Caco-2 (cell line): ENCODE results near the gene COLEC12. TPM values are rescaled to one million over a fixed set of nuclear protein-coding genes. Genes with fewer than 3 reads are reported as not detected.

Experiments used
- BruUV-seq: library from RNA; stranded (reverse); fragments of 400-500 nt; replicated peaks from 2 replicates; lab custom pipeline; 2021; lab: Mats Ljungman, UMichigan
- CTCF ChIA-PET: fragments of 300-600 bp; sonication (Branson Sonifier 250); formaldehyde crosslinking; loops from one replicate; lab custom pipeline; 2022; ENCODE audit warnings: antibody characterized with exemption; lab: Charles Lee
- POLR2A ChIA-PET: fragments of 300-600 bp; sonication (Branson Sonifier 250); formaldehyde crosslinking; loops from one replicate; lab custom pipeline; 2022; ENCODE audit warnings: antibody characterized with exemption; lab: Charles Lee
- DNase-seq, 2 experiments: peaks; one replicate each; pipeline versions ENCODE4 v3.0.0 to v3.0.0-alpha.2; 2020 to 2022
- H3K27me3 ChIP-seq: replicated peaks from 2 replicates; pipeline ENCODE4 v1.6.0; 2011; ENCODE audit warnings: low read length; ENCODE audit not compliant: control insufficient read depth, insufficient read depth
- H3K36me3 ChIP-seq: 2 replicates; pipeline ENCODE4 v1.5.1; 2011; ENCODE audit warnings: low read length; ENCODE audit not compliant: control insufficient read depth, insufficient read depth
- H3K4me1 ChIP-seq: fragments of 250-450 bp; sonication (Bioruptor Pico); 2 replicates; pipeline ENCODE4 v1.5.1; 2020; ENCODE audit warnings: mild to moderate bottlenecking
- H3K4me3 ChIP-seq: 2 replicates; pipeline ENCODE4 v1.5.1; 2011; ENCODE audit warnings: low read depth, mild to moderate bottlenecking, control low read depth, low read length
- H3K9me3 ChIP-seq: fragments of 250-450 bp; sonication (Bioruptor Pico); 2 replicates; pipeline ENCODE4 v1.5.1; 2020; ENCODE audit warnings: mild to moderate bottlenecking, moderate library complexity
- H3K27ac Mint-ChIP-seq: one replicate; pipeline ENCODE4 v1.8.0; 2022; ENCODE audit warnings: mixed read lengths; ENCODE audit not compliant: unreplicated experiment
- H3K27me3 Mint-ChIP-seq: one replicate; pipeline ENCODE4 v1.8.0; 2022; ENCODE audit warnings: mixed read lengths; ENCODE audit not compliant: insufficient read depth, unreplicated experiment
- H3K36me3 Mint-ChIP-seq: one replicate; pipeline ENCODE4 v1.8.0; 2022; ENCODE audit warnings: mild to moderate bottlenecking, mixed read lengths; ENCODE audit not compliant: insufficient read depth, unreplicated experiment
- H3K4me1 Mint-ChIP-seq: one replicate; pipeline ENCODE4 v1.8.0; 2022; ENCODE audit warnings: low read depth, mixed read lengths; ENCODE audit not compliant: unreplicated experiment
- H3K4me3 Mint-ChIP-seq: one replicate; pipeline ENCODE4 v1.8.0; 2022; ENCODE audit warnings: mild to moderate bottlenecking, moderate library complexity, mixed read lengths; ENCODE audit not compliant: unreplicated experiment
- H3K9me3 Mint-ChIP-seq: one replicate; pipeline ENCODE4 v1.8.0; 2022; ENCODE audit warnings: mixed read lengths; ENCODE audit not compliant: unreplicated experiment
- intact Hi-C: fragments of 100-400 bp; cut with micrococcal nuclease; formaldehyde crosslinking; loops from one replicate; pipeline ENCODE4 v1.10.0; 2022; ENCODE audit not compliant: unreplicated experiment
- total RNA-seq: library from RNA; stranded (reverse); gene quantifications from 2 replicates; pipeline ENCODE4 v1.2.3, GENCODE V29; 2022
- TF ChIP-seq, protein P1 (sequence below), 2 experiments: fragments of 200-600 bp in 1 of 2; IDR thresholded peaks; 1 replicate in 1 of 2; 2 replicates in 1 of 2; pipeline versions ENCODE4 v1.5.1 to v1.8.0; 2011 to 2022; ENCODE audit warnings: antibody characterized with exemption in 1 of 2, control low read depth in 1 of 2, inconsistent platforms in 1 of 2, low read depth in 1 of 2, low read length in 1 of 2, mild to moderate bottlenecking in 1 of 2, moderate library complexity in 1 of 2; ENCODE audit not compliant: insufficient read depth in 1 of 2, severe bottlenecking in 1 of 2, unreplicated experiment in 1 of 2

The COLEC12 gene
- total RNA-seq, 1 experiment from 2014 or later = 0.09 TPM

DNA sequence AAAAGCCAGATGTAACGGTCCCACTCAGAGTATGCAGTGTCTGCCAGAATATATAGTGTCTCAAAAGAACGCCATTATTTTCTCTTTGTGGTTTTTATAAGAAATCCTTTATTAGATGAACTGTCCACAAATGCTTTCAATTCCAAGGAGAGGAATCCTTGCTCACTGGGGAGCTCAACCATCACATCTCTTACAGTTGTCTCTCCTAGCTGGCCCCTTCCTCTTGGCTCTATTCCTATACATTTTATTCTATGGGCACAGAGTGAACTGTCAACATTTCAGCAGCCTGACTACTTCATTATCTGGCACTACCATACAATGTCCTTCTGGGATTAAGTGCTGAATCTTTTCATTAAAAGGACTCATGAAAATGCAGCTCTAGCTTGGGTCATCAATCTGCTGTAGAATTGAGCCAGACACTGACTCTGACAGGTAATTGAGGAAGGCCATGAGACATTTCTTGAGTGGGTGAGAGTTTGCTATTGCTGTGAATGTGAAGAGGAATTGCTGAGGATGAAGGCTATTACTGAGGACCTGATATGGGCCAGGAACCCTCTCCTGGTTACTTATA, 136.2 kb downstream of the COLEC12 start:
- intact Hi-C loops = no loop called here
- POLR2A ChIA-PET = no interaction called here
- Histone ChIP-seq H3K9me3 (no peaks in the 10 kb centered on the region), H3K4me3 (no peak overlapping the region), H3K36me3 (no peaks in the 10 kb centered on the region), H3K4me1 (peaks cover 29% of the 10 kb centered on the region), H3K27me3 (no peaks in the 10 kb centered on the region)
- Mint-ChIP-seq H3K4me3 (no peak overlapping the region), H3K27ac (no peak overlapping the region), H3K9me3 (no peaks in the 10 kb centered on the region), H3K4me1 (peaks cover 43% of the 10 kb centered on the region), H3K27me3 (no peaks in the 10 kb centered on the region), H3K36me3 (no peaks in the 10 kb centered on the region)
- DNase-seq = no peak
- TF ChIP-seq, protein P1, sequence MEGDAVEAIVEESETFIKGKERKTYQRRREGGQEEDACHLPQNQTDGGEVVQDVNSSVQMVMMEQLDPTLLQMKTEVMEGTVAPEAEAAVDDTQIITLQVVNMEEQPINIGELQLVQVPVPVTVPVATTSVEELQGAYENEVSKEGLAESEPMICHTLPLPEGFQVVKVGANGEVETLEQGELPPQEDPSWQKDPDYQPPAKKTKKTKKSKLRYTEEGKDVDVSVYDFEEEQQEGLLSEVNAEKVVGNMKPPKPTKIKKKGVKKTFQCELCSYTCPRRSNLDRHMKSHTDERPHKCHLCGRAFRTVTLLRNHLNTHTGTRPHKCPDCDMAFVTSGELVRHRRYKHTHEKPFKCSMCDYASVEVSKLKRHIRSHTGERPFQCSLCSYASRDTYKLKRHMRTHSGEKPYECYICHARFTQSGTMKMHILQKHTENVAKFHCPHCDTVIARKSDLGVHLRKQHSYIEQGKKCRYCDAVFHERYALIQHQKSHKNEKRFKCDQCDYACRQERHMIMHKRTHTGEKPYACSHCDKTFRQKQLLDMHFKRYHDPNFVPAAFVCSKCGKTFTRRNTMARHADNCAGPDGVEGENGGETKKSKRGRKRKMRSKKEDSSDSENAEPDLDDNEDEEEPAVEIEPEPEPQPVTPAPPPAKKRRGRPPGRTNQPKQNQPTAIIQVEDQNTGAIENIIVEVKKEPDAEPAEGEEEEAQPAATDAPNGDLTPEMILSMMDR (IDR thresholded peaks at IDR 0.05; ENCODE audit: insufficient read depth in 1 of 2, low read depth in 1 of 2, low read length in 1 of 2, severe bottlenecking in 1 of 2, unreplicated experiment in 1 of 2) = no peak
- no TSS peak for BruUV-seq
- CTCF ChIA-PET = no interaction called here

DNA sequence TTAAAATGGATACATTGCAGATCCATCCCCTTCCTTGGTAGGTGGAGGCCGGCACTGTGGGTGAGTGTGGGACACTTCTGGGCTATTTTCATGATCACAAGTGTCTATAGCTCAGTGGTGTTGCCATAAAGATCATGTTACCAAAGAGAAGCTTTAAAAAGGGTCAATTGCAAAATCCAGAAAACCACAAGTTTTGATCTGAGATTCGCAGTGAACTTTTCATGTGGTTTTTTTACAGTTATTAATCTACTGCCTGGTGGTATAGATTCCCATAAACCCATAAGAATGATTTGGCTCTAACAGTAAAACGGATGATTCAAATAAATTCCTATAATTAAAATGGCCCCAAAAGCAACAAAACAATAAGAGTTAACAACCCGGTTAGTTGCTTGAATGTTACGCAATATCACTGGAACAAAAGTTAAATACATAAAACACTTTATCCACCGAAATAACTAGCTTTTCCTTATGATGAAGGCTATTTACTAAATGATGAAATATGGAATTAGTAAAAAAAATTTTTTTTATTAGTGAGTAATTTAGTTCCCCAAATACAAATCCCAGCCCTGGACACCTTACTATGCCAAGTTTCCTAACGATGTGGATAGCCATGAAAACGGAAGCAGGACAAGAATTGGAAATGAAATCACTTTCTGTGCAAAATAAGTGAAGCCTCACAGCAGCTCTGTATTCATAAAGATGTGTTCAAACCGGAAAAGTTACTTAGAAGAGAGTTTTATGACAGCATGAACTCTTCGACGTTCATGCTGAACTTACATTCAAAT, 137.0 kb downstream of the COLEC12 start:
- CTCF ChIA-PET = no interaction called here
- no peak for DNase-seq
- Histone ChIP-seq H3K27me3 (no peaks in the 10 kb centered on the region), H3K36me3 (no peaks in the 10 kb centered on the region), H3K9me3 (no peaks in the 10 kb centered on the region), H3K4me3 (no peak overlapping the region), H3K4me1 (peaks cover 29% of the 10 kb centered on the region)
- TF ChIP-seq, protein P1 (IDR thresholded peaks at IDR 0.05; ENCODE audit: insufficient read depth in 1 of 2, low read depth in 1 of 2, low read length in 1 of 2, severe bottlenecking in 1 of 2, unreplicated experiment in 1 of 2) = no peak
- intact Hi-C loops = no loop called here
- H3K27me3 Mint-ChIP-seq = no peaks in the 10 kb centered on the region
- H3K9me3 Mint-ChIP-seq = no peaks in the 10 kb centered on the region
- H3K4me1 Mint-ChIP-seq = peaks cover 43% of the 10 kb centered on the region
- no peak overlapping the region for H3K27ac Mint-ChIP-seq
- POLR2A ChIA-PET = no interaction called here
- BruUV-seq = no TSS peak
- no peaks in the 10 kb centered on the region for H3K36me3 Mint-ChIP-seq
- H3K4me3 Mint-ChIP-seq = no peak overlapping the region

DNA sequence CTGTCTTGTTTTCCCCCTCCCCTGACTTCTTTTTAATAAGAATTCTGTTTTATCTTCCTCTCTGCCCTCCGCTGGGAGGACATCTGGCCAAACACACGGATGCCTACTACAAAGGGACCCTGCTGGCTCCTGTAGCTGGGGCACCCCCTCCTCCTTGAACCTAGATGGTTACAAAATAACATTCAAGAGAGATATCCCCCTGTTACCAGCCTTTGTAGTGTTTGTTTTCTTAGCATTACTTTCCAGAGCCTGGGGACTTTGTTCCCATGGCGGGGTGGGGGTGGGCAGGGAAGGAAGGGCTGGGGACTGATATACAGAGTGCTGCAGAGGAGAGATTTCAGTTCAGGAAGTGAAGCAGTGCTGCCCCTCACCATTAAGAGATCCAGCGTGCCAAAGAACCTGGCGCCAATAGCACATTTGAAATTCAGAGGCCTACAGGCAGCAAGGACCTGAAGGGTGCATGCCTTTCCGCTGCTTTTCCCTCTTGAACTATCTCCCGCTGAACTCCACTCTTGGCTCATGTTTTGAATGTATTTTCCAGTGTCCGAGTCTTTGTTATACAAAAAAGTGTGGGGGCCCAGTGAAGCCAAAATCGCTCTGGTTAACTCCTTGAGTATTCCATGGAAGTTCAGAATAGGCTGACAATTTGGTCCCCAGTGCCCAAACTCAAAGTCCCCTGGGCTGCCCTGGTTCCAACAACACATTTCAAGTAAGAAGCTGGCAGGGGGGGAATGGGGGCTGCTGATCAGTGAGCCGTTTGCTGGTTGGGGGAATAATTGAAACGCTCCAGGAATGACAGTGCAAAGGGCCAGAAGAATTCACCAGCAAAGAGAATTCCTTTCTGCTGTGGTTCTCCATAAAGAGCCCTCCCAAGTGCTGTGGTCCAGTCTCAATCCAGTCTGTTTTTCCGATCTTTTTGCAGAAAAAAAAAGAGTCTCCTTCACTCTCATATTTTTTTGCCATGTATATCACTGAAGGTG, 137.9 kb downstream of the COLEC12 start:
- Mint-ChIP-seq H3K27me3 (no peaks in the 10 kb centered on the region), H3K36me3 (no peaks in the 10 kb centered on the region), H3K27ac (peak overlapping the region; percentile 86), H3K9me3 (no peaks in the 10 kb centered on the region), H3K4me1 (peaks cover 43% of the 10 kb centered on the region), H3K4me3 (peak overlapping the region; percentile 51)
- H3K27me3 ChIP-seq = no peaks in the 10 kb centered on the region
- ChIA-PET POLR2A (no interaction called here), CTCF (interaction anchor here (0.5 to 0.7 kb wide), 2 partner anchors 67 to 1082 kb away, joined by 3 read pairs; no protein-coding TSS in a partner anchor)
- intact Hi-C loops = loop anchor here (1.0 kb wide), 1 partner anchor 40 kb away; no protein-coding TSS in a partner anchor
- no peaks in the 10 kb centered on the region for H3K36me3 ChIP-seq
- peak; percentile 56 to 64 for DNase-seq
- TF ChIP-seq, protein P1 (IDR thresholded peaks at IDR 0.05; ENCODE audit: insufficient read depth in 1 of 2, low read depth in 1 of 2, low read length in 1 of 2, severe bottlenecking in 1 of 2, unreplicated experiment in 1 of 2) = no peak
- no peaks in the 10 kb centered on the region for H3K9me3 ChIP-seq
- no peak overlapping the region for H3K4me3 ChIP-seq
- H3K4me1 ChIP-seq = peaks cover 29% of the 10 kb centered on the region
- no TSS peak for BruUV-seq
